Left ventricle myocardium superior (tissue), 1 donor: ENCODE data around the gene XPO4. TPM values are rescaled to one million over a fixed set of nuclear protein-coding genes. Genes with fewer than 3 reads are reported as not detected.

Source experiments
- ATAC-seq: fragments of 200-7000 bp; cut with Tn5 transposase; one replicate; pipeline ENCODE4 v1.9.1; 2020; ENCODE audit warnings: mild to moderate bottlenecking, moderate library complexity
- DNase-seq: peaks from one replicate; pipeline ENCODE4 v3.0.0-alpha.2; 2020
- intact Hi-C: fragments of 100-400 bp; cut with micrococcal nuclease; formaldehyde crosslinking; loops from one replicate; pipeline ENCODE4 v1.11.0; 2022
- total RNA-seq: library from RNA; stranded (reverse); fragmentation: NEBNext Ultra II Directional; extraction: Animal tissue kit (Norgen Biotek cat#: 25700); gene quantifications from one replicate; pipeline ENCODE4 v1.2.1, GENCODE V29; 2021
- donor health status: DM: no; HTN: yes; CAD: no; lungs with severe emphysema.

XPO4 gene
- total RNA-seq, 1 donor from 2014 or later, result 32.9 TPM

DNA sequence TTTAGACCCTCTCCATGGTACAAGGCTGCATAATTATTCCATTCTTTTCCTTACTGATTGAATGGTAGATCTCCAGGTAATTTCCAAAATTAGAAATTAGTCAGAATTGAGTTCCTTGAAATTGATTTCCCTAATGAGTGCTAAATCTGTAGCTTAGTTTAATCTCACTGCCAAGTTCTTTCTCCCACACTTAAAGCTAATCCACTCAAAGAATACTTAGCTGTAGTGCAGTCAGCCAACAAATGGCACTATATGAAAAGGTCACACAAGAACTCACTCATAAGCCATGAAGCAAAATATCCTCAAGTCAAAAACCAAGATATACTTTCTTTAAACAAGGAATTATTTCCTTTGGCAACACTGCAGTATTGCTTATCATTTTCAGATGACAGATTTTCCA lies 62.0 kb downstream of the XPO4 start:
- intact Hi-C loops, result no loop called here
- DNase-seq, result no peak
- peak; percentile 53 for ATAC-seq

GRCh38 chr13:20833900-20834679 lies 68.5 kb downstream of the XPO4 start:
- no peak for ATAC-seq
- DNase-seq, result no peak
- intact Hi-C loops, result no loop called here

DNA sequence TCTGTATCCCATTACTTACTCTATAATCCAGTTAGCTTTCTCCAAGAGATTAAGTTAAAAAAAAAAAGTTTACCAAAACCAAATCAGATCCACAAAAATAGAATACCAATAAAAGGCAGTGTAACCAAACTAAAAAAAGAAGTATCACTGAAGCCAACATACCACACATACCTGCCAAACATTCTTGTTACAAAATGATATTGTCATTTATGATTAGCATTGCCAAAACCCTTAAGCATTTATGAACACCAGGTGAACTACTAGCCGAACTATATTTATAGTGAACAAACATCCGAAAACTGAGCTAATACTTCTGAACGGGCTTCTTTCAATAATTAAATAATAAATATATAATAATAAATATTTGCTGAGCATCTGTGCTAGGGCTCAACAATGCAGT lies 69.7 kb downstream of the XPO4 start:
- intact Hi-C loops, result no loop called here
- ATAC-seq, result peak; percentile 43
- DNase-seq, result no peak

GRCh38 chr13:20831933-20832332 lies 70.6 kb downstream of the XPO4 start:
- ATAC-seq, result peak; percentile 37
- no peak for DNase-seq
- intact Hi-C loops, result no loop called here

GRCh38 chr13:20831254-20831653 lies 71.3 kb downstream of the XPO4 start:
- DNase-seq, result no peak
- no peak for ATAC-seq
- intact Hi-C loops, result no loop called here

- no peak for DNase-seq
- intact Hi-C loops, result no loop called here
- peak; percentile 44 for ATAC-seq
Measured at GRCh38 chr13:20828539-20829364, 73.8 kb downstream of the XPO4 start.

- ATAC-seq (no peak), DNase-seq (no peak)
- intact Hi-C loops, result no loop called here
Measured at GRCh38 chr13:20826843-20827560, 75.5 kb downstream of the XPO4 start.

DNA sequence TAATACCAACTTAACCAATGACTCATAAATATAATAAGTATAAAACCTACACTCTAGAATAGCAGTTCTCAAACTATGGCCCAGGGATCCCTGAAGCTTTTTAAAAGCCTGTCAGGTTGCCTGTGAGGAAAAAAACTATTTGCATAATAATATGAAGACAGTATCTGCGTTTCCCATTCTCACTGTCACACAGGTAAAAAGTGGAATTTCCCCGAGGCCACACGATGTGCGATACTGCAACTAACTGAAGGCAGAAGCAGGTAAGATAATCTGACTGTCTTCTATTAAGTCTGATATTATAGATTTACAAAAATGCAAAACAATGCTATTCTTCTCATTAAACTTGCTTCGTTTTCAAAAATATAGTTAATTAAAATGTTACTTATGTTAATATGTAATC lies 76.2 kb downstream of the XPO4 start:
- ATAC-seq (no peak), DNase-seq (no peak)
- intact Hi-C loops, result no loop called here

DNA sequence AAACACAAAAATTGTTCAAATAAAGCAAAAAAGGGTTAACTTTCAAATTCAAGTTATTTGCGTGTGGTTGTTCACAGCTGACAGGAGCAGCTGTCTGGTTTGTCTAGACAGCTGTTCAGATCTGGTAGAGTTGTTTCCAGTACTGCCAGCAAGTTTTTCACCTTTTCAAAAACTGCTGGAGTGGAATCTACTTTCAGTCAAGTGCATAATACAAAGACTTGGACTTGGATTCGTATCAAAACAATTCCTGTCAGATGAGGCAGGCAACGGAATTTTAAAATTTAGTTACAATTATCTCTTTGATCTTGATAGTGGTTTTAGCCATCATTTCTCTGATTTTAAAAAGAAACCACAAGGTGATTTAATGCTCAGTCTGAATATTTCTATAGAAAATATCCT lies 77.1 kb downstream of the XPO4 start:
- ATAC-seq (peak; percentile 51), DNase-seq (no peak)
- intact Hi-C loops, result no loop called here

DNA sequence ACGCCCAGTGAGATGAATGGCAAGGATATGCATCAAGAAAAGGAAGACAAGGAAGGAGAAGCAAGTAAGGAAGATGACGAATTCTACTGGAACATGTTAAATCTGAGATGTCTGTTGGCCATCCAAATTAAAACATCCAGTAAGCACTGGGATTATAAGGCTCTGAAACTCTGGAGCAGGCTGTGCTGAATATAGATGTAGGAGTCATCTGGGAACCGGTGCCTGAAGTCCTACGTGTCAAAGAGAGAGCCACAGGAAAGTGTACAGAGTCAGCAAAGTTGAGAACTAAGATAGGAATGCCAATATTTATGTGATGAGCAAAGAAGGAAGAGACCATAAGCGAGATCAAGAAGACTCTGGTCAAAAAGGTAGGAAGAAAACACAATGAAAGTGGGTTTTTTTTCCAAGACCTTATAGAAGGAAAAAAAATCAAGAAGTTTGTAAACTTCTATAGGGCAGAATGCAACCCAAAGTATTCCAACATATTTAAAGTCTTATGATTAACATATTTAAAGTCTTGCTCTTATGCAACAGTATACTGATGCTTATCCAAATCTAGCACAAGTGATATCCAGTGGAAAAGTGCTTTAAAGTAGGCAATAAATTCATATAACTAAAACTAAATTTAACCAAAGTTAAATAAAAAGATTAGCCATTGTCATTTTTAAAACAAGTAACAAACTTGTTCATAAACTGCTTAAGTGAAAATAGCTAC lies 77.6 kb downstream of the XPO4 start:
- peak; percentile 75 for ATAC-seq
- DNase-seq, result no peak
- intact Hi-C loops, result no loop called here

- DNase-seq (no peak), ATAC-seq (no peak)
- intact Hi-C loops, result no loop called here
Measured at GRCh38 chr13:20823071-20823470, 79.5 kb downstream of the XPO4 start.

DNA sequence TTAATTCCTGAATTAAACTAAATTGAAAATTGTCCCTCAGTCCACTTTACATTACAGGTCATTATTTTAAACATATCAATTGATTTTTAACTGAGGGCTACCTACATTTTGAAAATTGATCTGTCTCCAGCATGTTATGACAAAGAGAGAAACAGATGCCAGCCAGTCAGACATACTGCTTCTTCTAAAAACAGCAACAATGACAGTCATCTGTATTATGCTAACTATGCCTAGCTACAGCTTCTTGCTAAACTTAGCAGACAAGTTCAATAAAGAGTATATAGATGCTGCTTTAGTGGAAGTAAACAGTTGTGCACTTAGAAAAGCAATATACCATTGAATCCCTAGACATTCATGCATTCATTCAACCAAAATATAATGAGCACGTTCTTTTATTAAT lies 80.1 kb downstream of the XPO4 start:
- DNase-seq (no peak), ATAC-seq (peak; percentile 62)
- intact Hi-C loops, result no loop called here

- DNase-seq (no peak), ATAC-seq (no peak)
- intact Hi-C loops, result no loop called here
Measured at GRCh38 chr13:20819715-20820114, 82.8 kb downstream of the XPO4 start.

GRCh38 chr13:20815464-20815863 lies 87.1 kb downstream of the XPO4 start:
- DNase-seq (no peak), ATAC-seq (no peak)
- intact Hi-C loops, result no loop called here

DNA sequence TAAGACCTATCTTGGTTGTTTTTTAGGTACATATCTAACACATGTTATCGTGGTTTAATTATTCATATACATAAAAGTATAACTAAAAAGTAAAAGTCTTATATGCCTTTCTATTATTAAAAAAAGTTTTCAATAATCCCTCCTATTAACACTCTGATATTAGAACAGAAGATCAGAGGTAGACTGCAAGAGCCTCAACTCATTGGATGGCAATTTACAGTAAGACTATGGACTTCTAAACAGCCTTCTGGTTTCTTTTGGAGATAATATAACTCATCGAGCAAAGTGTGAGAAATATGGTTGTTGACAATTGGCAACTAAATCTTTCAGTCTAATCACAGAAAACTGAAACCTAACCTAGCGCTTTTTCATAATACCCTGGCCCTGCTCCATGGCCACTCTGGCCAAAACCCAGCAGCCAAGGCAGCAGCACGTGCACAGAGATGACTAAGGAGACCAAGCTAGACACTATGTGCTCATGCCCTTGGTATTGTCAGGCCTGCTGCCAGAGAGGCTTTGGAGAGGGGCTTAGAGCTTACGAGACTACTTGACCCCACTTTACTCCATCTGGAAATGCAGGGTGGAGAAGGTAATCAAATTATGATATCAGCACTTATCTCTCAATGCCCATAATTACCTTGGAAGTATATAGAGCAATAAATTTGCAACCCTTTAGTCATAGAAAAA lies 88.2 kb downstream of the XPO4 start:
- peak; percentile 95 for ATAC-seq
- intact Hi-C loops, result no loop called here

GRCh38 chr13:20812890-20813289 lies 89.7 kb downstream of the XPO4 start:
- intact Hi-C loops, result no loop called here
- no peak for DNase-seq
- ATAC-seq, result no peak

More for the DNA sequence above, 88.2 kb downstream of the XPO4 start:
- peak; percentile 88 for DNase-seq

GRCh38 chr13:20810808-20811207 lies 91.7 kb downstream of the XPO4 start:
- DNase-seq (no peak), ATAC-seq (no peak)
- intact Hi-C loops, result no loop called here

- no peak for DNase-seq
- ATAC-seq, result no peak
- intact Hi-C loops, result no loop called here
Measured at GRCh38 chr13:20808874-20809273, 93.7 kb downstream of the XPO4 start.
